ENCODE measurements around the gene JOSD2.
A peak's percentile ranks its signal among the peaks of the same experiment; 100 is the strongest.

Gene JOSD2

DNA sequence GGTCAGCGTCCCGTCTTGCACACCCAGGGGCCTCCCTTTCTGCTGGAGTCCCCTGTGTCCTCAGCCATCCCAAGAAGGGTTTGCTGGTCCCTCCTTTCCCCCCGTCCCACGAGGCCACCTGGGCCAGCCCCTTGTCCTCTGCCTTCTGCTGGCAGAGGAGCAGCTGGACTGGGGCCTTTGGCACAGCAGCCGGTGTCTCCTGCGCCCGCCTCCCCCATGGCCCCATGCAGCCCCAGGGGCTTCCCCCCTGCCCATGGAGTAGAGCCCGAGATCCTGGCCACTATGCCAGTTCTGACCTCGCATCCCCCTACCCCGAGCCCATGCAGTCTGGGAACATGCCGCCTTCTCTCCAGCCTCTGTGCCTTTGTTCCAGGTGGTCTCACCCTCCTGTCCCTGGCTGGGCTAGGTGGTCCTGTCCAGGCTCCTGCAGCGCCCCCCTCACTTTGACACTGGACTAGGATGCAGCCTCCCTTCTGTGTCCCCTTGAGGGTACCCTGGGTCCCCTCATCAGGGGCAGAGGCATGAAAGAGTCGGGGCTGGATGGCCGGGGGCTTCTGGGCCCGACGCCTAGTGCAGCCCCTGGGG lies 28.6 kb downstream of the JOSD2 start:
- H3K4me3 ChIP-seq (ENCODE audit: control insufficient read depth, low read depth, low read length): no peak overlapping the region
- TF ChIP-seq, protein P1, sequence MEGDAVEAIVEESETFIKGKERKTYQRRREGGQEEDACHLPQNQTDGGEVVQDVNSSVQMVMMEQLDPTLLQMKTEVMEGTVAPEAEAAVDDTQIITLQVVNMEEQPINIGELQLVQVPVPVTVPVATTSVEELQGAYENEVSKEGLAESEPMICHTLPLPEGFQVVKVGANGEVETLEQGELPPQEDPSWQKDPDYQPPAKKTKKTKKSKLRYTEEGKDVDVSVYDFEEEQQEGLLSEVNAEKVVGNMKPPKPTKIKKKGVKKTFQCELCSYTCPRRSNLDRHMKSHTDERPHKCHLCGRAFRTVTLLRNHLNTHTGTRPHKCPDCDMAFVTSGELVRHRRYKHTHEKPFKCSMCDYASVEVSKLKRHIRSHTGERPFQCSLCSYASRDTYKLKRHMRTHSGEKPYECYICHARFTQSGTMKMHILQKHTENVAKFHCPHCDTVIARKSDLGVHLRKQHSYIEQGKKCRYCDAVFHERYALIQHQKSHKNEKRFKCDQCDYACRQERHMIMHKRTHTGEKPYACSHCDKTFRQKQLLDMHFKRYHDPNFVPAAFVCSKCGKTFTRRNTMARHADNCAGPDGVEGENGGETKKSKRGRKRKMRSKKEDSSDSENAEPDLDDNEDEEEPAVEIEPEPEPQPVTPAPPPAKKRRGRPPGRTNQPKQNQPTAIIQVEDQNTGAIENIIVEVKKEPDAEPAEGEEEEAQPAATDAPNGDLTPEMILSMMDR (IDR thresholded peaks at IDR 0.05; ENCODE audit: control insufficient read depth, insufficient read depth, low read depth, low read length, missing control alignments): no peak
- no peak for DNase-seq (ENCODE audit: low read depth)

DNA sequence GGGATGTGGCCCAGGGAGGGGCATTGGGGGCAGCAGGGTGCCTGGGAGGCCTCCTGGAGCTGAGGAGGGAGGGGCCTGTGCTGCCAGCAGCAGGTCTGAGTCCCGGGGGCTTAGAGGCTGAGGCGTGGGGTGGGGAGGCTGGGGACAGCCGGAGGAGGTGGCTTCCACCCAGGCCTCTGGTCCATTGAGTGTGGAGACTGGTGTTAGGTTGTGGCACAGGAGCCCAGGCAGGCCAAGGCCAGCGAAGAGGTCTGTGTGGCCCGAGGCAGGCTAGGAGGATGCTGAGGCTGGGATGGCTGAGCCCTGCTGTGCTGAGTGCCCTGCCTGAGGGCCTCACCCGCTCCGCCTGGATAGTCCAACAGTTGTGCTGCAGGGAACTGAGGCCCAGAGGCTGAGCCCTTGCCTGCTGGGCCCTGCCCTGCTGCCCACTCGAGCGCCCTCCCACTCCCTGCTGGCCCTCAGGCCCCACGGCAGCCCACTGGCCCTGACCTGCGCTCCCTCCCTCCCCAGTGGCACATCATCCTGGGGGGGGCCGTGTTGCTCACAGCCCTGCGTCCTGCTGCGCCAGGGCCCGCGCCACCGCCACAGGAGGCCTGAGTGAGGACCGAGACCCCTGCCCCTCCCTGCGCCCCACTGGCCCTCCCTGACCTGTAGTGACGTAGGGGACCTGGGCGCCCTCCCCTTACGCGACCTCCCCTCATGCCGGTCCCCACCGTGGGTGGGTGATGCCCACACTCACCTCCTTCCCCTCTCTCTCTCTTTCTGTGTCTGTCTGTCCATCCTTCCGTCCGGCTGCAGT lies 29.4 kb downstream of the JOSD2 start:
- no peak for DNase-seq (ENCODE audit: low read depth)
- no peak overlapping the region for H3K4me3 ChIP-seq (ENCODE audit: control insufficient read depth, low read depth, low read length)
- TF ChIP-seq, protein P1 (IDR thresholded peaks at IDR 0.05; ENCODE audit: control insufficient read depth, insufficient read depth, low read depth, low read length, missing control alignments): no peak

DNA sequence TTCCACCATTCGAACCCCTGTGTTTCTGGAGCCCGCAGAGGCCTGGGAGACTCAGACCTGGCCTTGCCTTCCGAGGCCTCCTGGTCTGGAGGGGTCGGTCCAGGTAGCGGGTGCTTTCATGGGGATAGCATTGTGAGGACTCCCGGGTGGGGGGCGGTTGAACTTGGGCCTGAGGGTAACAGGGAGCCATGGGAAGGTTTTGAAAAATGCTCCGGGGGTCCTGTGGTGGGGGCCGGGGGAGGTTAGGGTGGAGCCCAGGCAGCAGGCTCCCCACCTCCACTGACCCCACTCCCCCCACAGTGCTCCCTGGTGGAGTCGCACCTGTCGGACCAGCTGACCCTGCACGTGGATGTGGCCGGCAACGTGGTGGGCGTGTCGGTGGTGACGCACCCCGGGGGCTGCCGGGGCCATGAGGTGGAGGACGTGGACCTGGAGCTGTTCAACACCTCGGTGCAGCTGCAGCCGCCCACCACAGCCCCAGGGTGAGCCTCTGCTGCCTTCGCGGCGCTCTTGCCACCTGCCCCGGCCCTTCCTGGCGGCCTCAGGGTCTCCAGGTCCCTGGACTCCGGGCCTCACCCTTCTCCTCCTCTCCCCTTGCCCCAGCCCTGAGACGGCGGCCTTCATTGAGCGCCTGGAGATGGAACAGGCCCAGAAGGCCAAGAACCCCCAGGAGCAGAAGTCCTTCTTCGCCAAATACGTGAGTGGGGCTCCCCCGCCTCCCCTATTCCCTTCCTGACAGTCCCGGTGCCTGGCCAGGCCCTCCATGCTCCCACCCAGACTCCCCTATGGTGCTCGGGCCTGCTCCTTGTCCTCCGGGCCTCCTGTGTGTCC lies 30.5 kb downstream of the JOSD2 start:
- DNase-seq (ENCODE audit: low read depth): no peak
- no peak overlapping the region for H3K4me3 ChIP-seq (ENCODE audit: control insufficient read depth, low read depth, low read length)
- TF ChIP-seq, protein P1 (IDR thresholded peaks at IDR 0.05; ENCODE audit: control insufficient read depth, insufficient read depth, low read depth, low read length, missing control alignments): no peak

- no peak for DNase-seq (ENCODE audit: low read depth)
- TF ChIP-seq, protein P1 (IDR thresholded peaks at IDR 0.05; ENCODE audit: control insufficient read depth, insufficient read depth, low read depth, low read length, missing control alignments): no peak
- H3K4me3 ChIP-seq (ENCODE audit: control insufficient read depth, low read depth, low read length): no peak overlapping the region
Observed at GRCh38 chr19:50479761-50480251, 31.2 kb downstream of the JOSD2 start.

GRCh38 chr19:50478901-50479715 lies 31.9 kb downstream of the JOSD2 start:
- DNase-seq (ENCODE audit: low read depth): no peak
- H3K4me3 ChIP-seq (ENCODE audit: control insufficient read depth, low read depth, low read length): no peak overlapping the region
- TF ChIP-seq, protein P1 (IDR thresholded peaks at IDR 0.05; ENCODE audit: control insufficient read depth, insufficient read depth, low read depth, low read length, missing control alignments): peak; percentile 57

All from AG09309 (cell line).